HG02870 (cell line): Measurements from ENCODE around the gene EPB41.
"Not testable (repeated sequence)": the region's sequence is repeated elsewhere in the genome, so short reads cannot be mapped to it uniquely, and the experiment has no call there.

Source experiments
- ATAC-seq: cut with Tn5 transposase; IDR thresholded peaks from one replicate; pipeline ENCODE4 v1.9.1; 2021; ENCODE audit warnings: mild to moderate bottlenecking, moderate library complexity; ENCODE audit not compliant: unreplicated experiment

Gene EPB41

DNA sequence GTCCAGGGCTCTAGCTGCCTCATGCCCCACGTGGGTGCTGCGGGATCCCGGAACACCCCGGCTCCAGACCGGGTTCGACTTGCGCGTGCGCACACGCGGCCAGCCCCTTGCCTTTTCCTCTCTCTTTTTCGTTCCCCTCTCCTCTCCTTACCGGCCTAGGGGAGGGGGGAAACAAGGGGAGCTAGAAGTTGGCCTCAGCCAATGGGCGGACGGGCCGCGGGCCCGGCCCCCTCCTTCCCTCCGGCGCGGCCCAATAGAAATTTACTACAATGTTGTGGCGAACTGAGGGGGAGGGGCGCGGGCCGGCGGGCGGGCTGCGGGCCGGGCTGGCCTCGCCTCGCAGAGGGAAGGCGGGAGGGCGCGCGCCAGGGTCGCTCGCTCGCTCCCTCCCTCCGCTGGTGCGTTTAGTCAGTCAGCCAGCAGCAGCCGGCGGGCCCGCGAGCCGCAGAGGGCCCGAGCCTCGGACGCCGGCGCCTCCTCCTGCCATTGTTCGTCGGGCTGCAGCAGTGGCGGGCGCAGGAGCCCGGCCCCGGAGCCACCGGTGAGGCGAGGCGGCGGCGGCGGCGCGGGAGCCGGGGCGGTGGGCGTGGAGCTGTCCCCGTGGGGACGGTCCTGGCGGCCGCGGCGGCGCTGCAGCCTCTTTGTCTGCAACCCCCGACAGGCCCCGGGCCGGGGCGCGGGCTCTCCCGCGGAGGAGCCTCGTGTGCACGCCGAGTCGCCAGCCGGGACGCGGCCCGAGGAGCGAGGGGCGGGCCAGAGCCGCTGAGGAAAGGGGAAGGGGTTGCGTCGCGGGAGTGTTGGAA is at the start of gene EPB41:
TSS of gene EPB41 (plus strand) at position 342 of the 803 bp plus-strand sequence. CDS start 72,869 bp downstream, outside the sequence.
- ATAC-seq: peak; percentile 84

DNA sequence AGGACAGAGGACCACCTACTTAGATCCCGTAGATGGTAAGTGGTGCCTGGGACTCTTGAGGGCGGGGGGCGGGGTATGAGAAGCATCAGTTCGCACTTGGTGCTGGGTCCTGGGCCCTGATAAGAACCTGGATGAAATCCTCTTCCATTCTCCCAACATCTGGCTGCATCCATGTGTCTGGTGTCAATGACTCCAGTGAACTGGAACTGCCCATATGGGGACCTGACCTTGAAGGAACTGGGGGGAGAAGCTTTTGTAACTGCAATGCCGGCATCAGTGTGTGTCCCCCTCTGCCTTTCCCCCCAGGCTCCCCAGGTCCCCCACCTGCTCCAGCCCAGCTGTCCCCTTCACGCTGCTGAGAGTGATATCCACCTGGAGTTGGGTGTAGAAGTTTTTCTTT is 49.7 kb upstream of the EPB41 start:
- no peak for ATAC-seq

DNA sequence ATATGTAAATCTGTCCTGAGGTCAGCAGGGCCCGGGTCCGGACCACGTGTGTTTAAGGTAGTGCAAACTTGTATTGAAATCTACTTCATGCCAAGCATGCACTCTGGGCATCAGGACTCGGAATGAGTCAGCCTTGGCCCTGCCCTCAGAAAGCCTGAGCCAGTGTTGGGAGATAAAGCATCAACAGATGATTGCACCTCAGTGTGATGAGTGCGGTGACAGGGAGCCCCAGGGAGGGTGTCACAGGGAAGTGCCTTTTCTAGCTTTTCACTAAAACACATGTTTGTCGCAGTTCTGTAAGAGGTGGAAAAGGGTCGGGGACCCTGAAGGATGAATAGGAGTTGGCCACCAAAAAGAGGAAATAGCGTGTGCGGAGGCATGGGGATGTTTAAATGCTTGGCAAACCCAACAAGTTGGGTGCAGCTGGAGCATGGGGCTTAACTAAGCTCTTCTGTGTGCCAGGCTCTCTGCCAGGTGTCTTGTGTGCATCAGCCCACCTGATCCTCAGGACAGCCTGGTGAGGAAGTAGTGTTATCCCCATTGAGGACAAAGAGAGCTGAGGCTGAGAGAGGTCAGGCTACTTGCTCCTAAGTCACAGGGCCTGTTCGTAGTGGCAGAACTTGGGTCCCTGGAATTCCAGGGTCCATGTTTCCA is 48.2 kb upstream of the EPB41 start:
- ATAC-seq: no peak

DNA sequence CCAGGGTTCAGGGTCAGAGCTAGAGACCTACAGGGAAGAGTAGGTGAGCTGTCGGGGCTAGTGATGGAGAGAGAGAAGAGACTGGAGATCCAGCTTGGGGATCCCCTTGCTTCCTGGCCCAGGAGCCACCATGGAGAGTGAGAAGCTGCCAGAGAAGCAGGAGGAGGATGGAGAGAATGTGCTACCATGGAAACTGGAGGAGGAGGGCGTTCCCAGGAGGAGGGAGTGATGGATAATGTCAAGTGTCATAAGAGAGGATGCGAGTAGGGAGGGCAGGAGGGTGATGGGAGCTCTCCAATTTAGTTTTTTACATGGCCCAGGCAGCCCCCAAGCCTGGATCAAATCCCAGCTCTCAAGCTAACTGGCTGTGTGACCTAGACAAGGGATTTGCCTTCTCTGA is 46.5 kb upstream of the EPB41 start:
- ATAC-seq: no peak

DNA sequence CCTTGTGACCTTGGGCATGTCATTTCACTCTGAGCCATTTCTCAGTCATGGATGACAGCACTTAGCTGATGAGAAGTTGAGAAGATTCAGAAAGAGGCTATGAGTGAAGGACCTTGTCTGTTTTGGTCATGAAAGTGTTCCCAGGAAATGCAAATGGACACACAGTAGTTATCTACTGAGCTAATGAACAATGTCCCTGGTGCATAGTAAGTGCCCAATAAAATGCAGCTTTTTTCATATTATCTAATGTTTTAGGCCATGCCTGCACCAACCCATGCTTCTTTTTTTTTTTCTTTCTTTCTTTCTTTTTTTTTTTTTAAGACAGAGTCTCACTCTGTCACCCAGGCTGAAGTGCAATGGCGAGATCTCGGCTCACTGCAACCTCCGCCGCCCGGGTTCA is 44.4 kb upstream of the EPB41 start:
- no peak for ATAC-seq

DNA sequence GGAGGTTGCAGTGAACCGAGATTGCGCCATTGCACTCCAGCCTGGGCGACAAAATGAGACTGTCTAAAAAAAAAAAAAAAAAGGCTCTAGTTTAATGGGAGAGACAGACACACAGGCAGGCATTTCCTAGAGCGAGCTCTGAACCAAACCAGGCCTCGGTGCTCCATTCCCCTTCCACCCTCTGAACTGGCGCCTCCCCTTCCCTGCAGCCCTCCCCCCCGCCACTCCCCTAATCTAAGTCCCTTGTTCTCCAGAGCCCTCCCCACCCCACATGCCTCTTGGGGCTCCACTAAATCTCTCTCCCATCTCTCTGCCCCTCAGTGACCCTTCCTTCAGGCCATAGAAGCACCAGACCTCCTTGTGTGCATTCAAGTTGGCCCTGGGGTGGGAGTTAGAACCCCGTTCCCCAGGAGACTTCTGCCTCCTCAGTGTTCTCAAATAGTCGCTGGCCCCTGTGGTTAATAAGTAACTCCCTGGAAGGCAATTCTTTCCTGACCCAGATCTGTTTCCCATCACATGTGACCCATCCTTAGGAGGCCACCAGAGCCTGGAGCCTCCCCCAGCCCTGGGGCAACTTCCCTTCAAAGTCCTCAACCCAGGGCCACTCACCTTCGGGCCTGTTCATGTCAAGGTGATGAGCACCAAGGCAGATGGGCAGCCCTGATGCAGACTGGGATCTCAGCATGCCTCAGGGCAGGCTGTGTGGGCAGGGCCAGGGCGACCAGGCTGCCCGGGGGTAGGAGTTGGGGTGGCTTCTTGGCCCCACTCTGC is 42.6 kb upstream of the EPB41 start:
- ATAC-seq: no peak

DNA sequence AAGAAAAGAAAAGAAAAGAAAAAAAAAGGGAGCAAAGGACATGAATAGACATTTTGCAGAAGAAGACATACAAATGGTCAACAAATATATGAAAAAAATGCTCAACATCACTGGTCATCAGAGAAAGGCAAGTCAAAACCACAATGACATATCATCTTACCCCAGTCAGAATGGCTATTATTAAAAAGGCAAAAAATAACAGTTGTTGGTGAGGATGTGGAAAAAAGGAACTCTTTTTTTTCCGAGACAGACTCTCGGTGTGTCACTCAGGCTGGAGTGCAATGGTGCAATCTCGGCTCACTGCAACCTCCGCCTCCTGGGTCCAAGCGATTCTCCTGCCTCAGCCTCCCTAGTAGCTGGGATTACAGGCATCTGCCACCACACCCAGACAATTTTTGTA is 39.2 kb upstream of the EPB41 start:
- ATAC-seq: not testable (repeated sequence)

DNA sequence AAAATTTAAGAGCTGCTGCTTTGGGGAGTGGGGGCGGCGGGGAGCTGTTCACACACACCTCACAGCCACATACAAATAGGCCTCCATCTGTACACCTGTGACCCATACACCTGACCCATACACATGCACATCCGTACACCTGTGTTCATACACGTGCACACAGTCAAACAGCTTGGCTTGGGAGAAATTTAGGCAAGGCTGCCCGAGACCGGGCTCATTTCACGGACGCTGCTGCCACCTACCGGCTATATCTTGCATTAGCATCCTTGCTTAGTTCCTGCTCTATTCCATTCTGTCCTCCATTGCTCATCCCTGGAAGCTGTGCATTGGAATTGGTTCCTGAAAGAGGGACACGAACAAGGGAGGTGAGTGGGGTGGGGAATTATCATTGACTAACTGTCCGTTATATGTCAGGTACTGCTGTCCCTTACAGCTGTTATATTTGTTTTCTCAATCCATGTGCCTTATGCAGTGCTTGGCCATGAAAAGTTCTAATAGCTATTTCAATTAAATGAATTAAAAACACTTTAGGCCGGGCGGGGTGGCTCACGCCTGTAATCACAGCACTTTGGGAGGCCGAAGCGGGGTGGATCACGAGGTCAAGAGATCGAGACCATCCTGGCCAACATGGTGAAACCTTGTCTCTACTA is 37.1 kb upstream of the EPB41 start:
- no peak for ATAC-seq

DNA sequence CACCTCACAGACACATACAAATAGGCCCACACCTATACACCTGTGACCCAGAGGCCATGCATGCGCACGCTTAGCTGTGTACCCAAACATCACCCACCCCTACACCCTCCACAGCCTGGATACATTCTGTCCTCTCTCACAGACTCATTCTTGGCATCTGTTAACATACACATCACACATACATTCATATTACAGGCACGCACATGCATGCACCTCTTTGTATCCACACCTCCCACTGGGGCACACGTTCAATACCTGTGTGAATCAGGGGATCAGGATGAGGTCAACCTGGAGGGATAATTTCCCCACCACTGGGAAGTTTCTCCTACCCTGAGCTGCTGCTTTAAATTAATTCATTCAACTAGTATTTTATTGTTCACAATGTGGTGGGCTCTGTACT is 35.6 kb upstream of the EPB41 start:
- no peak for ATAC-seq

DNA sequence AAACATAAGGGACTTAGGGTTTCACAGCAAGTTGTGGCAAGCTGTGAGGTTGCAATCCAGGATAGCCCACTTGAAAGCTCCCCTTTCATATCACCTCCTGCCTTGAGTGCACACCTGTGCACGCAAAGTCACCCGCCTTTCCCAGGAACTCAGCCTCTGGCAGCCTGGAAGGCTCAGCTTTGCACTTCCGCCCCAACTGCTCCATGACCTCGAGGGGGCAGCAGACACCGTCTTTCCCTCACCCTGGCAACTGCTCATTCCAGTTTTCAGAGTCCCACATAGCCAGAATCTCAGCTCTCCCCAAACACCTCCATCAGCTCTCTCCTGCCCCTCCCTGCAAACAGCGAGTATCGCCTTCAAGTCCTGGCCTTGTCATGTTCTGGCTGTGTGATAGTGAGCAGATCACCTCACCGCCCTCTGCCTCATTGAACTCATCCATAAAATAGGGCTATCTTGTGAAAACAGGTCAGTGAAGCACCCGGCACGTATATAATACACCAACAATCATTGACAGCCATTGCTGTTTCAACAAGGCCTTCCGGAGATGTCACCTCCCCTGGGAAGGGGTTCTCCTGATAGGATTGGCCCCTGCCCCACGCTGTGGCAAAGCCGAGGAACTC is 32.2 kb upstream of the EPB41 start:
- ATAC-seq: no peak

DNA sequence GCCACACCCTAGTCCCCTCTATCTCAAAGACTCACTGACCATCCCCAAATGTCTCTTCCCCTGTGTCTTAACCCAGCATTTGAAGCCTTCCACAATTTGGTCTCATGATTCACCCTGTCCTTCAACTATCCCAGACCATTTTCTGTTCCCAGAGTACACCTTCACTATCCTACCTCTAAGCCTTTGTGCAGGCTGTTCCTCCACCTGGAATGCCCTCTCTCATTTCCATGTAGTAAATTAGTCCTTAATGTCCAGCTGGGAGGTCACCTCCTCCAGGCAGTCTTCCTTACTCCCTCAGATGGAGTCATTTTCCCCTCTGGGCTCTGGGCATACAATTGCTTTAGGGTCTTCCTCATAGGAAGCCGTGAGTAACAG is 31.1 kb upstream of the EPB41 start:
- ATAC-seq: no peak

DNA sequence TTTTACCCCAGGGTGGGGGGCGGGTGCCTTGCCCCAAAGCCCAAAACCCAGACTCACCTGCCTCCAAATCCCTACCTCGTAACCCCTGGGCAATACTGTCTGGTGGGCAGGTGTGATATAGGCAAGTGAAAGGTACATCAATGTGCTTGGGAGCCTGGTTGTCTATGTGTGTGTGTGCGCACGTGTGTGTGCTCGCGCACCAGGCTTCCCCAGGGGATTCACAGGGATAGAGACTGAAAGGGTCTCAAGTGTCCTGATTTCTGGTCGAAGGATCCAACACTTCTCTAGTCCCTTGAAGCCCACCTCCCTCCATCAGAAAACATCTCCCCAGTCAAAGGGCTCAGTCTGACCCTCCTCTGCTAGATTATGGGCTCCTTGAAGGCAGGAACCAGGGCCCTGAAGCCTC is 28.9 kb upstream of the EPB41 start:
- ATAC-seq: no peak

DNA sequence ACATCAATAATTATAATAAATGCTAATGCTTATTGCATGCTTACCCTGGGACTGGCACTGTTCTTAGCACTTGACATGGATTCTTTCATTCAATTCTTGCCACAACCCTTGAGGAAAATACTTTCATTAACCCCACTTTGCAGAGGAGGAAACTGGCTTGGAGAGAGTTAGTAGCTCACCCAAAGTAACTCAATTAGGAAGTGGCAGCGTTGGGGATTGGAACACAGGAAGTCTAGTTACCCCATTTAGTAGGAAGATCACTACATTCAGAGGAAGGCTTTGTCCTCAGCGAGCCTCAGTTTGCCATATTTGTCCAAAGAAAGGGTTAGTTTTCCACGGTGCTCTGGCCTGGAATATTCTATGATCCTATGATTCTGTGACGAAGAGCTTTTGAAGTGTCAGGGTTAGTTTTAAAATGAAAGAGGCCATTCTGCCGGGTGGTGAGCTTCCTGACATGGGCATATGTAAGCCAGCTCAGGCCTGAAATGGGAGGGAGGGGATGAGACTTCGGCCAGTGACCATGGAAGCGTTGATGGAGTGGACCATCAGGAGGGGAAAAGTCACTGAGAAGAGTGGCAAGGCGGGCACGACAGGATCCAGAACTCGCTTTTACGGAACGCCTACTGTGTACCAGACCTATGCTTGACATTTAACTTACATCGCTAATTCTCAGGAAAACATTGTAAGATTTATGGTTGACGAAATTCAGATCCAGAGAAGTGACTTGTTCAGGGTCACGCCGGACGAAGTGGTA is 28.2 kb upstream of the EPB41 start:
- no peak for ATAC-seq

DNA sequence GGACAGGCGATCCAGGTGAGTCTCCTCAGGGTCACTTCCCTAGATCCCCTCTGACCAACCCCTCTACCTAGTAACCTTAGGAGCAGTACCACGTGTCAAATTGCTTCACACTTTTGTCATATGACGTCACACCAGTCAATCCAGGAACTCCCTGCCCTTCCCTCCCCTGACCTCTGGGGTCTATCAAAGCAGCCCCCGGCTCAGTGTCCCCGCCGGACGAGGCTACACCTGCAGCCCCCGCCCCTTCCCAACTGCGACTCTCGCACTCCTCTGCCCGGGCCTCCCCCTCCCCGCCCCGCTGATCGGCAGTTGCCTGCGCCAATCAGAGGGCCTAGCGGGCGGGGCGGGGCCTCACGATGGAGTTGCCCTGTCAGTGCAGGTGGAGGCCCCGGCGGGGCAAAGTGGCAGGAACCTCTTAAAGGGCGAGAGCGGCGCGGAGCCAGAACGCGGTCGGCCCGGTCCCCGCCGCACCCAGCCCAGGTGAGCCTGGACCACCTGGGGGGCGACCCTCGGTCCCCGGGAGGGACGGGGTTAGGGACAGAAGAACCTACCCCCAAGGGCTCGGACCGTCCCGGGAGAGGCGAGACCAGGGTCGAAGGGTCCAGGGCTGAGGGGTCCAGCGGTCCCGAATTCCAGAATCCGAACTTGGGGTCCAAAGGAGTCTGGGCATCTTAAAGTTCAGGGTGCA is 27.5 kb upstream of the EPB41 start:
- ATAC-seq: peak; percentile 52

DNA sequence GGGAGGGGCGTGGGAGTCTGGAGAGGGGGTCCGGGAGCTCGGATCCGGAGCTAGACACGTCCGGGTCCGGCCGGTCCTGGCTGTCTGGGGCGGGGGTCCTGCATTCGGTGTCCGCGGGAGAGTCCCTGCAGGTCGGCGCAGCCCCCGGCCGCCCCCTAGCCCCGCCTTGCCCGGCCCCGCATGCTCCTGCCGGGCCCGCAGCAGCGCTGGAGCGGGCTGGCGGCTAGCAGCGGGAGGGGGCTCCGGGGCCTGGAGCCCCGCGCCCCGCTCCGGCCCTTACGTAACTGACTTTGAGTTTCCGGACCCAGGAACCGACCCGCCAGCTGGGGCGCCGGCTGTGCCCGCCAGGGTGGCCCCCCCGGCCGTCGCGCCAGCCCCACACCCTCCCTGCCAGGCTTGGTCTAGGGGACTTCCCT is 26.9 kb upstream of the EPB41 start:
- ATAC-seq: no peak

DNA sequence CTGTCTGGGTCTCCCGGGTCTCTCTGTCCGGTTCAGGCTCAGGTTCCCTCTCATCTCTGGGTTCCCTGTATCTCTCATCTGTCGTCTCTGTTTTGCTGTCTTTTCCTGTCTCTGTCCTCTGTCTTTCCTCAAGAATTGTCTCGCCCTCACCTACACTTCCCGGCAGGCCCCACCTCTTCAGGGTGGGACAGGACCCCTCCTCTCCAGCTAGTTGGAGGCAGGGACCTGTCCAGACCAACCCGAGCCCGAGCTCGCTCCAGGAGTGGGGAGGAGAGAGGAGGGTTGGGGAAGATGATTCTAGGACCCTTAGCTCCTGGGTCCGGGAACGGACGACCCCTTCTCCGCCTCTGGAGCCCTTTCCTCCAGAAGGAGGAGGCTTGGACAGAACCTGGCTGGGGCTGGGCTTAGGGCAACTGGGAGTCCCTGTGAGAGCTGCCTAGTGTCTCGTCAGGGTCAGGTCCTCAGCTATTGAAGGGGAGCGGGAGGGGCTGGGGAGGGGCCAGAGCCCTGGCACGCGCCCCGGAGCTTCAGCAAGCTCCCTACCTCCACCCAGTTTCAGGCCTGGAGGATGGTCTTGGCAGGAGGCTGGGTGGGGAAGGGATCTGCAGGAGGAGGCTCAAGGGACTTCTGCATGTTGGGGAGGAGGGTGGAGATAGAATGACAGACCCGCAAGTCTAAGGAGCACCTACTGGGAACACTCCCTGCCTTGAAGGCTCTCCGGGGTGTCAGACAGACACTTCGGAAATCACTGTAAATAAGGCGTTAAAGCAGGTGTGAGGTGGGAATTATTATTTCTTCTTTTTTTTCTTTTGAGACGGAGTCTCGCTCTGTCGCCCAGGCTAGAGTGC is 26.3 kb upstream of the EPB41 start:
- ATAC-seq: no peak

DNA sequence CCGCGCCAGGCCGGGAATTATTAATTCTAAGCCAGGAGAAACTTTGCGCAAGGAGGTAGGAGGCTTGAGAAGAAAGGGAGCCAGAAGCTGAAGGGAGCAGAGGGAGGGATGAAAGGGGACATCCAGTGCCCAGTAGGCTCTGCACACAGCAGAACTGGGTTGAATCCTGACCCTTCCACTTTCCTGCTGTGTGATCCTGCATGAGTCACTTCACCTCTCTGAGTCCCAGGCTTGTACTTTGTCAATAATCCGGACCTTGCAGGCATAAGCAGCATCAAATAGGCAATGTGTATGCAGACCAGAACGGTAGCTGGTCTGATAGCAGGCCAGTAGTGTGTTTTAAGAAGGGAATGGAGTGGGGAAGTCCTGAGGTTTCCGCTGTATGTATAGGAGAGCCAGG is 25.5 kb upstream of the EPB41 start:
- ATAC-seq: no peak

DNA sequence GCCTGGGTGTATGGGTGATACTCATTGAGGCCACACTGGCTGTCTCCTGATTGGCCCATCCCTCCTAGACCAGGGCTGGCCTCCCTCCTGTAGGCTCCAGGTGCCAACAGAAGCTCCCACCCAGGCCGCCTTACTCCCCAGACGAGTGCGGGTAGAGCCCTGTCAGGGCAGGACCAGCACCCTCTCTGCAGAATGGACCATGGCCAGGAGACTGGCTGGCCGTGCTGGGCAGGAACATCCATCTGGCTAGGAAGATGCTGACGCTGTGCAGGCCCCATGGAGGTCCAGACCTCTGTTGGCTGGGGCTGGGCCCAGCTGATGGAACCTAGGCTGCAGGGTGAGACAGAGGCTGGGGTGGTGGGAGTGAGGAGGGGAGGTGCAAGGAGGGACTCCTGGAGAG is 25.0 kb upstream of the EPB41 start:
- ATAC-seq: no peak

DNA sequence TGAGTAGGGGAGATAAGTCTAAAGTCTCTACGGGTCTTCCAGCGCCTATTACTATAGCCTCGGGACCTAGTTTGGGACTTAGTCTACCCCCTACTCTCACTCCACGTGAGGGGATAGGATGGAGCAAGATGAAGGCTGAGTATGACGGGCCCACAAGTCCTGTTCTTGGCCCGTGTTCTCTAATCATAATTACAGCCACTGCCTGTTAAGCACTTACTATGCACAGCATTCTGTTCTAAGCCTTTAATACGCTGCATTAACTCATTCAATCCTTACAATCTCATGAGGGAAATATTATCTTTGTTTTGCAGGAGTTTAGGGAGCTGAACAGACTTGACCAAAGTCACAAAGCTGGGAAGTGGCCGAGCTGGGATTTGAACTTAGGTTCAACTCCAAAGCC is 23.9 kb upstream of the EPB41 start:
- ATAC-seq: no peak
